Measurements from ENCODE around the gene NRG3. TPM values are rescaled to one million over a fixed set of nuclear protein-coding genes. Genes with fewer than 3 reads are reported as not detected.

Gene NRG3
- total RNA-seq, 1 experiment from 2014 or later: 0.08 TPM

- ChIA-PET POLR2A (no interaction called here), CTCF (no interaction called here)
- BruUV-seq (replicated peaks): no TSS peak
- Histone ChIP-seq H3K36me3 (ENCODE audit: control insufficient read depth, insufficient read depth, low read length) (no peaks in the 10 kb centered on the region), H3K4me3 (ENCODE audit: low read depth in 2 of 2, low read length in 2 of 2) (no peak overlapping the region), H3K27me3 (ENCODE audit: control insufficient read depth, insufficient read depth, low read length) (no peaks in the 10 kb centered on the region), H3K27ac (ENCODE audit: low read length) (no peak overlapping the region), H3K4me1 (ENCODE audit: control insufficient read depth, insufficient read depth, low read length) (no peaks in the 10 kb centered on the region), H3K9me3 (ENCODE audit: control insufficient read depth, insufficient read depth, low read depth, low read length) (no peaks in the 10 kb centered on the region)
- TF ChIP-seq POLR2AphosphoS5 (IDR thresholded peaks at IDR 0.05; ENCODE audit: low read depth, low read length) (no peak), REST (IDR thresholded peaks at IDR 0.05; ENCODE audit: insufficient read depth in 1 of 2, low read depth in 2 of 2, low read length in 1 of 2) (no peak), TCF7L2 (IDR thresholded peaks at IDR 0.05; ENCODE audit: low read depth, low read length) (no peak), SIN3A (IDR thresholded peaks at IDR 0.05; ENCODE audit: borderline replicate concordance, insufficient read depth, low read depth, low read length) (no peak), CTCF (IDR thresholded peaks at IDR 0.05) (no peak)
- no peak for DNase-seq (ENCODE audit: low read depth, low spot score)
- intact Hi-C loops (cut with micrococcal nuclease; ENCODE audit: unreplicated experiment): no loop called here
- in situ Hi-C loops (cut with HindIII; ENCODE audit: low pct_unique_long_range_greater_than_20kb, low sequenced_read_pairs): no loop called here
- ATAC-seq: no peak
These were observed 810.1 kb downstream of the NRG3 start for GRCh38 chr10:82685087-82685486.

- Histone ChIP-seq H3K36me3 (ENCODE audit: control insufficient read depth, insufficient read depth, low read length) (no peaks in the 10 kb centered on the region), H3K4me1 (ENCODE audit: control insufficient read depth, insufficient read depth, low read length) (no peaks in the 10 kb centered on the region), H3K27ac (ENCODE audit: low read length) (no peak overlapping the region), H3K27me3 (ENCODE audit: control insufficient read depth, insufficient read depth, low read length) (no peaks in the 10 kb centered on the region), H3K4me3 (ENCODE audit: low read depth in 2 of 2, low read length in 2 of 2) (no peak overlapping the region), H3K9me3 (ENCODE audit: control insufficient read depth, insufficient read depth, low read depth, low read length) (no peaks in the 10 kb centered on the region)
- ATAC-seq (no peak), DNase-seq (ENCODE audit: low read depth, low spot score) (no peak)
- in situ Hi-C loops (cut with HindIII; ENCODE audit: low pct_unique_long_range_greater_than_20kb, low sequenced_read_pairs): no loop called here
- ChIA-PET CTCF (no interaction called here), POLR2A (no interaction called here)
- intact Hi-C loops (cut with micrococcal nuclease; ENCODE audit: unreplicated experiment): no loop called here
- no TSS peak for BruUV-seq (replicated peaks)
- no peak for TF ChIP-seq SIN3A (IDR thresholded peaks at IDR 0.05; ENCODE audit: borderline replicate concordance, insufficient read depth, low read depth, low read length)
- no peak for TF ChIP-seq TCF7L2 (IDR thresholded peaks at IDR 0.05; ENCODE audit: low read depth, low read length)
- TF ChIP-seq CTCF (IDR thresholded peaks at IDR 0.05): no peak
- no peak for TF ChIP-seq POLR2AphosphoS5 (IDR thresholded peaks at IDR 0.05; ENCODE audit: low read depth, low read length)
- TF ChIP-seq REST (IDR thresholded peaks at IDR 0.05; ENCODE audit: insufficient read depth in 1 of 2, low read depth in 2 of 2, low read length in 1 of 2): no peak
These were observed 816.2 kb downstream of the NRG3 start for GRCh38 chr10:82691211-82691610.

Data from Panc1 (cell line).